Renal cortex interstitium (tissue), 11 donors: ENCODE measurements around the gene UGT1A9. TPM values are rescaled to one million over a fixed set of nuclear protein-coding genes. Genes with fewer than 3 reads are reported as not detected.
A peak's percentile ranks its signal among the peaks of the same experiment; 100 is the strongest.

Source experiments
- DNase-seq, 11 donors: peaks; one replicate each; pipeline ENCODE4 v3.0.0-alpha.2; 2013; ENCODE audit warnings: low read depth in 9 of 11, low spot score in 4 of 11; ENCODE audit errors: extremely low read depth in 1 of 11
- polyA plus RNA-seq, 3 donors: library from polyadenylated mRNA; unstranded; fragments of 120-200 nt; gene quantifications; one replicate each; pipeline ENCODE4 v1.2.1, GENCODE V29; 2013; ENCODE audit not compliant: insufficient read length in 3 of 3

The UGT1A9 gene
- polyA plus RNA-seq, 3 donors, result 6.2 to 7.8 (median 7.0) TPM

GRCh38 chr2:233673896-233674295, 2.2 kb downstream of the UGT1A9 start:
- no peak for DNase-seq

GRCh38 chr2:233674314-233674713, 2.6 kb downstream of the UGT1A9 start:
- DNase-seq, result no peak

- DNase-seq, result peak in 1 of 11 donors; percentile 18
Observed at GRCh38 chr2:233674995-233675394, 3.3 kb downstream of the UGT1A9 start.

GRCh38 chr2:233676046-233676445, 4.3 kb downstream of the UGT1A9 start:
- no peak for DNase-seq

- no peak for DNase-seq
Observed at GRCh38 chr2:233679196-233679595, 7.5 kb downstream of the UGT1A9 start.

- no peak for DNase-seq
Observed at GRCh38 chr2:233680361-233681045, 8.8 kb downstream of the UGT1A9 start.

- no peak for DNase-seq
Observed at GRCh38 chr2:233681521-233682099, 9.9 kb downstream of the UGT1A9 start, which contains the start of gene UGT1A7. TSS of gene UGT1A7 (plus strand) at chr2:233681901. CDS start at chr2:233681938, 37 bp downstream.

DNA sequence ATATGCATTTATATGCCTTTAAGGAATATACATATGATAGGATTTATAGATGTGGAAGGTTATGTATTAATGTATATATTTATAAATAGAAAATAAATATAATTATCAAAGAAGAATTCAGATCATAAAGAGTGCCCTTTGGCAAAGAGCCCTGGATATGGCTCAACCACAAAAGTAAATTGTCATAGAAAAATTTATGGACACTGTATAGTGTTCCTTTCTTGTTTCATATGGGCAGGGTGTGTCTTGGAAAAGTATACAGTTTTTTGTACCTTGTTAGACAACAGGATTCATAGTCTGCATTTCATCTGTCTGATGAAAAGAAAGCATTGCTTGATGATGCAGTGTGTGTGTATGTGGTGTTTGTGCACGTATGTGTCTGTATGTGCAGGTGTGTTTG, 12.9 kb downstream of the UGT1A9 start:
- DNase-seq, result no peak

- DNase-seq, result no peak
Observed at GRCh38 chr2:233686928-233687327, 15.2 kb downstream of the UGT1A9 start.

- DNase-seq, result no peak
Observed at GRCh38 chr2:233688341-233688740, 16.6 kb downstream of the UGT1A9 start.

GRCh38 chr2:233689031-233689430, 17.3 kb downstream of the UGT1A9 start:
- no peak for DNase-seq

GRCh38 chr2:233689501-233689900, 17.8 kb downstream of the UGT1A9 start:
- DNase-seq, result no peak

GRCh38 chr2:233690444-233690843, 18.7 kb downstream of the UGT1A9 start:
- DNase-seq, result no peak

DNA sequence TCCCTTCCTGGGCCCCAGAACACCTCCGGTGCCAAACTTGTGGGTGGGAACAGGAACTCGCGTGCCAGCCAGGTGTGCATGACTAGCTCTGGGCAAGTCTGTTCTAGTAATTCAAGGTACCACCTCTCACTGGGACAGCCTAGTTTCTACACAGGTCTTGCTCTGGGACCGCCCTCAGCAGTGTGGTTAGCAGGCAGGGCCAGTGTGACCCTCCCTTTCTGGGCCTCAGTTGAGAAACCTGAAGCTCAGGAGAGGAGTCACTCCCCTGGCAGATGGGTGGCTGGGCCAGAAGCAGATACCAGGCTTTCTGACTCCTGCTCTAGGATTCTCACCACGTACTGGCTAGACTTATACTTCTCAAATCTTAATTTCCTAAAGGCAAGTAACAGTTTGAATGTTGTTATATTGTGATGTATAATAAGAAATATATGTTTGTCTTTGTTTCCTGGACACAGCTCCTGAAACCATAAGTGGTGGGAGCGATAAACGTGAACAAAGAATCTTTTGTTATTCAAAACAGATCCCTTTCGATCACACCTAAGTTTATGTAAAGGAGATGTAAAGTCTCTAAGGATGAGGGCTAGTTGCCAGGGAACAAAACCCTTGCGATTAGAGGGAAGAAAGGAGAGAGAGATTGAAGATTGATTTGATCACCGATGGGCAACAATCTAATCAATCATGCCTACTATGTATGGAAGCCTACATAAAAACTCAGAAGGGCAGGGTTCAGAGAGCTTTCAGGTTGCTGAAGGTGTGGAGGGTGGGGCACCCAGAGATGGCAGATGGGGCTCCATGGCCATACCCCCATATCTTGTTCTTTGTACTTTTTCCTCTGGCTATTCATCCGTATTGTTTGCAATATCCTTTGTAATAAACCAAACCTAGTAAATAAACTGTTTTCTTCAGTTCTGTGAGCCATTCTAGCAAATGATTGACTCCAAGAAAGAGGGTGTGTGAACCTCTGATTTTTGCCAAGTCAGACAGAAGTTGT, 20.0 kb downstream of the UGT1A9 start:
- no peak for DNase-seq

DNA sequence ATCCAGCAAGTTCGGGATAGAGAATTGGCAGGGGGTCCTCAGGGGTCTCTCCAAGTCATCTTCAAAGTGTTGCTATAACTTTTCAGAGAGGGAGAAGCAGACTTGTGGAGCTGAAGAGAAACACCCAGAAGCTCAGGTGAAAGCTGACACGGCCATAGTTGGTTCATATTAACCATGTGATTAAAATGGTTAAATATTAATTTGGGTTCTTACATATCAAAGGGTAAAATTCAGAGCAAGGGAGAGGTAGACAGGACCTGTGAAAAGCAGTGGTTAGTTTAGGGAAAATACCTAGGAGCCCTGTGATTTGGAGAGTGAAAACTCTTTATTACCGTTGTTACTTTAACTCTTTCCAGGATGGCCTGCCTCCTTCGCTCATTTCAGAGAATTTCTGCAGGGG, 20.9 kb downstream of the UGT1A9 start, which contains the start of gene UGT1A6:
TSS of gene UGT1A6 (plus strand) at position 243 of the 400 bp plus-strand sequence. CDS start at position 358, 115 bp downstream.
- no peak for DNase-seq

DNA sequence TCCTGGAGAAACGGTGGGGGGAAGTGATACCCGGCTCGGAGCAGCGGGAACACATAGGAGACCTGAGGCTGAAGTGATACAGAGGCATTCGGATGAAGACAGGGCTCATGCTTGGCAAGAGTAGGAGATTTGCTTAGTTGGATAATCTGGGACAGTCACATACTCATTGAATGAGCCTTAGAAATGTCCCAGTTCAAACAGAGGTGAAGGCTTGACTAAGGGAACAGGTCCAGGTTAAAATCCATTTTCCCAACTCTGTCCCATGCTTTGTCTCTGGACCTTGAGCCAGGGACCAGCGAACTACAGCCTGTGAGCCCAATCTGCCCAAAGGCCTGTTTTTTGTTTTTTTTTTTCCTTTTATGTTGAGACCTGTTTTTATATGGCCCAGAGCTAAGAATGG, 22.3 kb downstream of the UGT1A9 start:
- DNase-seq, result no peak

GRCh38 chr2:233698740-233699139, 27.0 kb downstream of the UGT1A9 start:
- DNase-seq, result no peak

- DNase-seq, result no peak
Observed at GRCh38 chr2:233699424-233700027, 27.8 kb downstream of the UGT1A9 start.

- DNase-seq, result peak in 3 of 11 donors; percentile 11 to 22 (median 15)
Observed at GRCh38 chr2:233700028-233700635, 28.4 kb downstream of the UGT1A9 start.
